HFF-Myc (cell line): ENCODE measurements around the gene KCNT1.

ENCODE experiments used
- DNase-seq: peaks from one replicate; pipeline ENCODE4 v3.0.0-alpha.2; 2011; ENCODE audit warnings: low read depth; ENCODE audit errors: extremely low read depth
- H3K4me3 ChIP-seq: replicated peaks from 2 replicates; pipeline ENCODE4 v1.5.1; 2011; ENCODE audit warnings: low read depth, mild to moderate bottlenecking, control low read depth, low read length
- CTCF ChIP-seq: IDR thresholded peaks from 2 replicates; pipeline ENCODE4 v1.5.1; 2012; ENCODE audit warnings: mild to moderate bottlenecking, low read depth, low read length, control low read depth; ENCODE audit errors: missing control alignments

The KCNT1 gene

GRCh38 chr9:135701959-135702721 is at the start of gene KCNT1:
Gene KCNT1 (plus strand): TSS chr9:135702185. CDS start chr9:135702259, 74 bp downstream.
- no peak within 1 kb of the TSS for H3K4me3 ChIP-seq
- TF ChIP-seq CTCF = peak; percentile 79
- DNase-seq = no peak

- no peak for TF ChIP-seq CTCF
- DNase-seq = no peak
- no peak overlapping the region for H3K4me3 ChIP-seq
Measured at GRCh38 chr9:135655317-135655716, 46.7 kb upstream of the KCNT1 start.

GRCh38 chr9:135657416-135657815 is 44.6 kb upstream of the KCNT1 start:
- DNase-seq = no peak
- no peak for TF ChIP-seq CTCF
- H3K4me3 ChIP-seq = no peak overlapping the region

GRCh38 chr9:135659252-135659651 is 42.7 kb upstream of the KCNT1 start:
- no peak overlapping the region for H3K4me3 ChIP-seq
- DNase-seq = no peak
- no peak for TF ChIP-seq CTCF

GRCh38 chr9:135660407-135660806 is 41.6 kb upstream of the KCNT1 start:
- DNase-seq = no peak
- TF ChIP-seq CTCF = no peak
- no peak overlapping the region for H3K4me3 ChIP-seq

- no peak overlapping the region for H3K4me3 ChIP-seq
- no peak for DNase-seq
- TF ChIP-seq CTCF = no peak
Measured at GRCh38 chr9:135661816-135662560, 40.0 kb upstream of the KCNT1 start.
